Measurements from ENCODE around the gene LRRC9. TPM values are rescaled to one million over a fixed set of nuclear protein-coding genes. Genes with fewer than 3 reads are reported as not detected.

LRRC9 gene
- total and polyA plus RNA-seq, 11 donors: 0.01 to 0.66 (median 0.48) TPM; not detected in 7

DNA sequence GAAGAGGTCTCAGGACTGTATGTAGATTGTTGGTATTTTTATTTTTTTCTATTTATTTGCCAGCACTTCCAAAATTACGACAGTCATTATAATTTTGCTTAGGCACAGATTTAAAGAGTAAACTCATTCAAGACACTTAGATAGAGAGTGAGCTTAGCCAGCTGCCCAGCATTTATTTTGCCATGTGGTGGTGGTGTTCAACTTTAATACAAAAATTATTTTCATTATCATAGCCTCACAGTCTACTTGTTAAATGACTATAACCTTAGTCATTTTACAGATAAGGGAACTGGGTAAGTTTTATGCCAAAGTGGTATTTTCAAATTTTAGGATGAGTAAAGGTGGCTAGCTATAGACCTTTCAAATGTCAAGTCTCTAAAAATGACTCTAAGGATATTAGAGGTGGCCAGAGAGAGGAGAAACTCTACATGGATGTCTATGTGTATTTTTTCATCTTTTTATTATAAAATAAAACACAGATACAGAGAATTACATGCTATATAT, 66.7 kb downstream of the LRRC9 start:
- no peak for DNase-seq
- Histone ChIP-seq H3K36me3 (no peaks in the 10 kb centered on the region), H3K4me3 (no peak overlapping the region), H3K27me3 (no peaks in the 10 kb centered on the region), H3K4me1 (no peaks in the 10 kb centered on the region), H3K9me3 (peaks cover 0 to 4% (median 0%) of the 10 kb centered on the region in 12 donors), H3K27ac (no peak overlapping the region)
- TF ChIP-seq, protein P1, sequence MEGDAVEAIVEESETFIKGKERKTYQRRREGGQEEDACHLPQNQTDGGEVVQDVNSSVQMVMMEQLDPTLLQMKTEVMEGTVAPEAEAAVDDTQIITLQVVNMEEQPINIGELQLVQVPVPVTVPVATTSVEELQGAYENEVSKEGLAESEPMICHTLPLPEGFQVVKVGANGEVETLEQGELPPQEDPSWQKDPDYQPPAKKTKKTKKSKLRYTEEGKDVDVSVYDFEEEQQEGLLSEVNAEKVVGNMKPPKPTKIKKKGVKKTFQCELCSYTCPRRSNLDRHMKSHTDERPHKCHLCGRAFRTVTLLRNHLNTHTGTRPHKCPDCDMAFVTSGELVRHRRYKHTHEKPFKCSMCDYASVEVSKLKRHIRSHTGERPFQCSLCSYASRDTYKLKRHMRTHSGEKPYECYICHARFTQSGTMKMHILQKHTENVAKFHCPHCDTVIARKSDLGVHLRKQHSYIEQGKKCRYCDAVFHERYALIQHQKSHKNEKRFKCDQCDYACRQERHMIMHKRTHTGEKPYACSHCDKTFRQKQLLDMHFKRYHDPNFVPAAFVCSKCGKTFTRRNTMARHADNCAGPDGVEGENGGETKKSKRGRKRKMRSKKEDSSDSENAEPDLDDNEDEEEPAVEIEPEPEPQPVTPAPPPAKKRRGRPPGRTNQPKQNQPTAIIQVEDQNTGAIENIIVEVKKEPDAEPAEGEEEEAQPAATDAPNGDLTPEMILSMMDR (IDR thresholded peaks at IDR 0.05): peak in 1 of 12 donors; percentile 7
- TF ChIP-seq POLR2A (IDR thresholded peaks at IDR 0.05): no peak
- intact Hi-C loops (cut with DNase I): no loop called here
- WGBS, 4 donors: 70 to 80% (median 78%) methylated on average over 1 of the region's 1 CpG
- no peak for ATAC-seq

DNA sequence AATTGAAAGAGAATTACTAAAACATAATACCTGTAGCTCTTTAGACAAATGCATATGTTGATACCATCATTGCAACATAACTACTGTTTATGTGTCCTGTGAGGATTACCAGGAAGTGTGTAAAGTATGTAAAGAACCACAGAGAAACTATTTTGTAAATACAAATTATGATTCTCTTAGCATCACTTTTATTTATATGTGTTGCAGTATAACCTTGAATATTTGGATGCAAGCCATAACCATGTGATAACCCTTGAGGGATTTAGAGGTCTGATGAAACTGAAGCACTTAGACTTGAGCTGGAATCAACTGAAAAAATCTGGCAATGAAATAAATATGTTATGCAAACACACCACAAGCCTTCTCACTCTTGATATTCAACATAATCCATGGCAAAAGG, 77.5 kb downstream of the LRRC9 start:
- peak in 2 of 4 donors; percentile 41 to 50 for ATAC-seq
- DNase-seq: no peak
- intact Hi-C loops (cut with DNase I): no loop called here
- H3K27me3 ChIP-seq: no peaks in the 10 kb centered on the region
- no peak for TF ChIP-seq POLR2A (IDR thresholded peaks at IDR 0.05)
- TF ChIP-seq, protein P1 (IDR thresholded peaks at IDR 0.05): no peak
- no peaks in the 10 kb centered on the region for H3K36me3 ChIP-seq
- peaks cover 0 to 13% (median 2%) of the 10 kb centered on the region in 12 donors for H3K4me1 ChIP-seq
- H3K27ac ChIP-seq: peak overlapping the region in 1 of 12 donors; percentile 2
- no peak overlapping the region for H3K4me3 ChIP-seq
- no peaks in the 10 kb centered on the region for H3K9me3 ChIP-seq

GRCh38 chr14:59997966-59998365, 78.0 kb downstream of the LRRC9 start:
- DNase-seq: no peak
- intact Hi-C loops (cut with DNase I): no loop called here
- H3K27me3 ChIP-seq: no peaks in the 10 kb centered on the region
- H3K4me3 ChIP-seq: no peak overlapping the region
- peaks cover 0 to 13% (median 3%) of the 10 kb centered on the region in 12 donors for H3K4me1 ChIP-seq
- no peak for TF ChIP-seq POLR2A (IDR thresholded peaks at IDR 0.05)
- TF ChIP-seq, protein P1 (IDR thresholded peaks at IDR 0.05): no peak
- peak overlapping the region in 1 of 12 donors; percentile 2 for H3K27ac ChIP-seq
- no peaks in the 10 kb centered on the region for H3K36me3 ChIP-seq
- ATAC-seq: no peak
- H3K9me3 ChIP-seq: no peaks in the 10 kb centered on the region

DNA sequence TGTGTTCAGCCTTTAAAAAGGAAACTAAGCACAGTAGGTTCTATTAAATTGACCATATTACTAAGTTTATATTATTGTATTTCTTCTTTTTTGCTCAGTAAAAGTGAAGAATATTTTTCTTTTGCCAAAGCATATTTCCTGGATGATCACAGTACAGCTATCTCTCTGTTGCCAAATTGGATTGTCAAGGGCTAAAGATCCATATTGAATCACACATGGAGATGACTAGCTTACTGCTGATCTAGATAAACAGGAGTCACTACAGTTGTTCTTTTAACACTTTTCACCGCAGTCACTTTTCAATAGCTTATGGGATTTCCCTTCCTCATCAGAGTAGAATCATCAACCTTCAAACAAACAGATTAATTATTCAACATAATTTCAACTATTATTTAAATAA, 78.6 kb downstream of the LRRC9 start:
- 61 to 82% (median 77%) methylated on average over 1 of the region's 1 CpG for WGBS, 4 donors
- no peak for ATAC-seq
- H3K27ac ChIP-seq: peak overlapping the region in 1 of 12 donors; percentile 2

More for the DNA sequence above, 78.6 kb downstream of the LRRC9 start:
- Histone ChIP-seq H3K4me1 (peaks cover 0 to 17% (median 5%) of the 10 kb centered on the region in 12 donors), H3K27me3 (no peaks in the 10 kb centered on the region), H3K4me3 (no peak overlapping the region), H3K9me3 (no peaks in the 10 kb centered on the region), H3K36me3 (no peaks in the 10 kb centered on the region)
- intact Hi-C loops (cut with DNase I): no loop called here
- TF ChIP-seq, protein P1 (IDR thresholded peaks at IDR 0.05): no peak
- no peak for TF ChIP-seq POLR2A (IDR thresholded peaks at IDR 0.05)
- no peak for DNase-seq

Data from heart left ventricle (tissue), 16 donors.